DND-41 (cell line): ENCODE results near the gene TRPM5.

Source experiments
- EZH2 ChIP-seq: IDR thresholded peaks from 3 replicates; pipeline ENCODE4 v1.6.1; 2012; ENCODE audit warnings: borderline replicate concordance, low read depth, mild to moderate bottlenecking, moderate library complexity, low read length, inconsistent platforms; ENCODE audit not compliant: severe bottlenecking
- TF ChIP-seq, protein P1 (sequence below): IDR thresholded peaks from 2 replicates; pipeline ENCODE4 v1.5.1; 2012; ENCODE audit warnings: borderline replicate concordance, low read length, moderate library complexity, mild to moderate bottlenecking; ENCODE audit not compliant: poor library complexity, severe bottlenecking; ENCODE audit errors: extremely low read depth

DNA sequence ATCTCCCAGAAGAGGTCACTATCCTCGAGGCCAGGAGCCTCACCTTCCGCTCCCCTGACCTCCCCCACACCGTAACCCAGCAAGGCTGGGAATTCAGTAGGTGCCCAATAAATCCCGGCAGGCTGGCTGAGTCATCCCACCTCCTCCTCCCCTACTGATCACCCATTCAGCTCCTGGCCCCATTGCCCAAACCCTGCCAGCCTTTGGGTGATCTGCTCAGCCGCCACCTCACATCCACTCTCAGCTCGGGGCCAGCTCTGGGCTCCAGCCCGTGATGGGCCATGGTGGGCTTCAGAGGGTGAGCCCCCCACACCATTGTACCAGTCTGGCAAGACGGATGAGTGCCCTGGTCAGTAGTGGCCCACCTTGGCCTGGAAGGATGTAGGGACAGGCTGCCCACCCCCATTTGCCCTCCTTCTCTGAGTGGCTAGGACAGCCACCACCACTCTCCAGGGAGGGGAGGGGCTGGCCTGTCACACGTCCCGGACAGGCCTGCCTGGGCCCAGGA, 8.2 kb downstream of the TRPM5 start:
- TF ChIP-seq, protein P1, sequence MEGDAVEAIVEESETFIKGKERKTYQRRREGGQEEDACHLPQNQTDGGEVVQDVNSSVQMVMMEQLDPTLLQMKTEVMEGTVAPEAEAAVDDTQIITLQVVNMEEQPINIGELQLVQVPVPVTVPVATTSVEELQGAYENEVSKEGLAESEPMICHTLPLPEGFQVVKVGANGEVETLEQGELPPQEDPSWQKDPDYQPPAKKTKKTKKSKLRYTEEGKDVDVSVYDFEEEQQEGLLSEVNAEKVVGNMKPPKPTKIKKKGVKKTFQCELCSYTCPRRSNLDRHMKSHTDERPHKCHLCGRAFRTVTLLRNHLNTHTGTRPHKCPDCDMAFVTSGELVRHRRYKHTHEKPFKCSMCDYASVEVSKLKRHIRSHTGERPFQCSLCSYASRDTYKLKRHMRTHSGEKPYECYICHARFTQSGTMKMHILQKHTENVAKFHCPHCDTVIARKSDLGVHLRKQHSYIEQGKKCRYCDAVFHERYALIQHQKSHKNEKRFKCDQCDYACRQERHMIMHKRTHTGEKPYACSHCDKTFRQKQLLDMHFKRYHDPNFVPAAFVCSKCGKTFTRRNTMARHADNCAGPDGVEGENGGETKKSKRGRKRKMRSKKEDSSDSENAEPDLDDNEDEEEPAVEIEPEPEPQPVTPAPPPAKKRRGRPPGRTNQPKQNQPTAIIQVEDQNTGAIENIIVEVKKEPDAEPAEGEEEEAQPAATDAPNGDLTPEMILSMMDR: no peak
- TF ChIP-seq EZH2: no peak
